GM21576 (cell line): ENCODE results near the gene DERA.
"Not testable (repeated sequence)": the region's sequence is repeated elsewhere in the genome, so short reads cannot be mapped to it uniquely, and the experiment has no call there.

Experiments
- ATAC-seq: cut with Tn5 transposase; IDR thresholded peaks from one replicate; pipeline ENCODE4 v1.9.1; 2021; ENCODE audit warnings: mild to moderate bottlenecking, moderate library complexity; ENCODE audit not compliant: unreplicated experiment

Gene DERA

GRCh38 chr12:15910864-15911721 is at the start of gene DERA:
Gene DERA, plus strand, starts transcription at chr12:15911332. Its CDS starts 52 bp downstream, at chr12:15911384.
- ATAC-seq = peak; percentile 91

GRCh38 chr12:15861404-15861803 is 49.7 kb upstream of the DERA start:
- no peak for ATAC-seq

- ATAC-seq = no peak
Measured at GRCh38 chr12:15862840-15863239, 48.3 kb upstream of the DERA start.

DNA sequence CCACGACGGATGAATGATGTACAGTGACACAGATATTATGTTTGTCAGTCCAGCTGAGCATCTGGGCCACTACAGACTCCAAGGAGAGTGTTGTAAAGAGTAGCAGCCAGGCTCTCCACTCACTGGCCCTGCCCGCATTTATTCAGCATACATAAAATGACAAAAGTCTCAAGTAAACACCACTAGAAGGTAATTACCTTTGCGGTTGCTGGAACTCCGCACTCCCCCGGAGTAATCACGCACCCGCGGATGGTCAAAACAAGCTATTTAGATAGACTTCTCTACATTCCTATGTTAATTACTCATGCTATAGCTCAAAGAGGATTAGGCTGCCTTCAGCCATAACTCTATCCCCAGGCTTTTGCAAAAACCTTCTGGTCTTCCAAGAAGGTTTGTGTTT is 47.8 kb upstream of the DERA start:
- ATAC-seq = no peak

DNA sequence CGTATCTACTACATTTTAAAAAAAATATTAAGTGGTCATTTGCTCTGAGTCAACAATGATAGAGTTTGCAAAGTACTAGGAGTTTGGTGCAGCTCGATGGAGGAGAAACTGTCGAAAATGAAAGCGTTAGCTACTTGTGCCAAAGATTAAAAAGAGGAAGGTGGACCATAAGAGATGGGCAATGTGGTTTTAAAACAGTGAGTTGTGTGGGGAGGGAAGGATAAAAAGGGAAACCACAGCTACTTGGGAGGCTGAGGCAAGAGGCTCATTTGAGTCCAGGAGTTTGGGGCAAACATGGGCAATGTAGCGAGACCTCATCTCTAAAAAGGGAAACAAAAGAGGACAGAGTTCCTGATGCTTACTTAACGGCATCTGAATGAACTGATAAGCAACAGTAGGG is 47.1 kb upstream of the DERA start:
- peak; percentile 94 for ATAC-seq

DNA sequence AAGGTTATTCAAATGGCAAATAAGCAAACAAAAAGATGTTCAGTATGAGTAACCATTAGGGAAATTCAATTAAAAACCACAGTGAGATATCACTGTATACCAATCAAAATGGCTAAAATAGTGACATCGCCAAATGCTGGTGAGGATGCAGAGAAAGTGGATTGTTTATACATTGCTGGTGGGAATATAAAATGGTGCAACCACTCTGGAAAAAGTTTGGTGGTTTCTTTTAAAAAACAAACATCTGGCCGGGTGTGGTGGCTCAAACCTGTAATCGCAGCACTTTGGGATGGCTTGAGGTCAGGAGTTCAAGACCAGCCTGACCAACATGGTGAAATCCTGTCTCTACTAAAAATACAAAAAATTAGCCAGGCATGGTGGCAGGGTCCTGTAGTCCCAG is 42.9 kb upstream of the DERA start:
- ATAC-seq = no peak

DNA sequence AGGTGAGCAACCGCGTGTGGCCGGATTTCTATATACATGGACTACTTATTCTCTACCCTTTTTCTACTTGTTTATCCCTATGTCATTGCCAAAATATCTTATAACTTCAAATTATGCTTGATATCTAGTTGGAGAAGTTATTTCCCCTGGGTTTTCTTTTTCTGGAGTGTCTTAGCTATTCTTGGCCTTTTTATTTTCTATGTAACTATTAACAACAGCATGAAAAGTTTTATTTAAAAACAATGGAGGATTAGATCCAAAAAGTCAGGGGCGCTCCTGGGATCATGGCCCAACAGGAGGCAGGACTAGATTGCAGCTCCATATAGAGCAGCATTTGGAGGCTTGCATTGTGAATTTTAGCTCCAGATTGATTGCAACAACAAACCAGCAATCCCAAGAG is 37.6 kb upstream of the DERA start:
- no peak for ATAC-seq

DNA sequence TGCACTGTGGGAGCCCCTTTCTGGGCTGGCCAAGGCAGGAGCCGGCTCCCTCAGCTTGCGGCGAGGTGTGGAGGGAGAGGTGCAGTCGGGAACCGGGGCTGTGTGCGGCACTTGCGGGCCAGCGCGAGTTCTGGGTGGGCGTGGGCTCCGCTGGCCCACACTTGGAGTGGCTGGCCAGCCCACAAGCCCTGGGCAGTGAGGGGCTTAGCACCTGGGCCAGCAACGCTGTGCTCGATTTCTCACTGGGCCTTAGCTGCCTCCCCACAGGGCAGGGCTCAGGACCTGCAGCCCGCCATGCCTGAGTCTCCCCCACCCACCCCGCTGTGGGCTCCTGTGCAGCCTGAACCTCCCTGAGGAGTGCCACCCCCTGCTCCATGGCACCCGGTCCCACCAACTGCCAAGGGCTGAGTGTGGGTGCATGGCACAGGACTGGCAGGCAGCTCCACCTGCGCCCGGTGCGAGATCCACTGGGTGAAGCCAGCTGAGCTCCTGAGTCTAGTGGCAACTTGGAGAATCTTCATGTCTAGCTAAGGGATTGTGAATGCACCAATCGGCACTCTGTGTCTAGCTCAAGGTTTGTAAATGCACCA is 36.5 kb upstream of the DERA start:
- not testable (repeated sequence) for ATAC-seq

GRCh38 chr12:15875863-15876262 is 35.3 kb upstream of the DERA start:
- no peak for ATAC-seq

DNA sequence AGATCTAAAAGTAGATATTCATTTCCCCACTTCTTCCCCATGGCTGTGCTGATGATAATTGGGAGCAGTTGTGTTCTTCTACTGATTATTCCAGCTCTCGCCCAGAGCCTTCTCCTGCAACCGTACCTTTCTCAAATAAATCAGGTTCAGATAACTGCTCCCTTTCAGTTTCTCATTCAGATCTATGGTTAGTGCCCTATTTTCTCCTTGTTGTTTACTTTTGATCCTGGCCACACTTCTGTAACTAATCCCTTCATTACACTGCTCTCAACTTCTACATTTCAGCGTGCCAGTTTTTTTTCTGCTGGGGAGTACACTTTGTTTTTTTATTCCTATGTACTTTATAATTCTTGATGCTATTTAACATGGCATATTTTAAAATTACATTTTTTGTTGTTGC is 31.7 kb upstream of the DERA start:
- no peak for ATAC-seq

- no peak for ATAC-seq
Measured at GRCh38 chr12:15880721-15881120, 30.4 kb upstream of the DERA start.

DNA sequence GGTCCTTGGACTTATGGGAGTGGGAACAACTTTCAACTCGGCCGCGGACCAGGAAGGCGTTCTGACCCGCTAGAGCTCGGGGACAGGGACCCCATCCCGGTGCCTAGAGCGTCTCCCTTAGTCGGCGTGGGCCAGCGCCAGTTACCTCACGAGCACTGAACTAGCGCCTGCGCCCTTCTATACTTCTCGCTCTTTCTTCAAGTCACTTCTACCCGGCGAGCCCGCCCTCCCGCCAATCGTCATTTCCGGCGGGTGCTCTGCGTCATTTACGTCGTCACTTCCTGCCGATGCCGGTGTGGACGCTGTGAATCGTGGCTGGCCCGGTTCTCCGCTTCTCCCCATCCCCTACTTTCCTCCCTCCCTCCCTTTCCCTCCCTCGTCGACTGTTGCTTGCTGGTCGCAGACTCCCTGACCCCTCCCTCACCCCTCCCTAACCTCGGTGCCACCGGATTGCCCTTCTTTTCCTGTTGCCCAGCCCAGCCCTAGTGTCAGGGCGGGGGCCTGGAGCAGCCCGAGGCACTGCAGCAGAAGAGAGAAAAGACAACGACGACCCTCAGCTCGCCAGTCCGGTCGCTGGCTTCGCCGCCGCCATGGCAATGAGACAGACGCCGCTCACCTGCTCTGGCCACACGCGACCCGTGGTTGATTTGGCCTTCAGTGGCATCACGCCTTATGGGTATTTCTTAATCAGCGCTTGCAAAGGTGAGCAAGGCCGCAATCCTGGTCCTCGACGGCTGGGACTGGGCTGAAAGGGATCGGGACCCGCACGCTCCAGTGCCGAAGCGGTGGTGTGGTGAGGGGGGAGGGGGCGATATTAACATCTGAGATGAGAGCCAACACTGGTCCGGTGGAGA is 28.8 kb upstream of the DERA start, which contains the start of gene STRAP:
Gene STRAP, plus strand, starts transcription at position 270 of the 854 bp plus-strand sequence. Its CDS starts 321 bp downstream, at position 591.
- ATAC-seq = peak; percentile 97

DNA sequence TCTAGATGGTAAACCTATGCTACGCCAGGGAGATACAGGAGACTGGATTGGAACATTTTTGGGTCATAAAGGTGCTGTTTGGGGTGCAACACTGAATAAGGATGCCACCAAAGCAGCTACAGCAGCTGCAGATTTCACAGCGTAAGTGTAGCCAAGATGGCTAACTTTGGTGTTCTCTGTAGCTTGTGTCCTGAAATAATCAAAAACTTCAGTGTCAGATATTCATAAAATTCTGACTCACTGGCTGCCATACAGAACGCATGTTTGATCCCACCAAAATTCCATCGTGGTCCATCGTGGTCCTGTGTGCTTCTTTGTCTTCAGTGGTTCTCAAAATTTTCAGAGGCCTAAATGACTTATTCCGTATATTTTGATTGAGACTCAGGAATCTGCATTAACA is 27.6 kb upstream of the DERA start:
- no peak for ATAC-seq

DNA sequence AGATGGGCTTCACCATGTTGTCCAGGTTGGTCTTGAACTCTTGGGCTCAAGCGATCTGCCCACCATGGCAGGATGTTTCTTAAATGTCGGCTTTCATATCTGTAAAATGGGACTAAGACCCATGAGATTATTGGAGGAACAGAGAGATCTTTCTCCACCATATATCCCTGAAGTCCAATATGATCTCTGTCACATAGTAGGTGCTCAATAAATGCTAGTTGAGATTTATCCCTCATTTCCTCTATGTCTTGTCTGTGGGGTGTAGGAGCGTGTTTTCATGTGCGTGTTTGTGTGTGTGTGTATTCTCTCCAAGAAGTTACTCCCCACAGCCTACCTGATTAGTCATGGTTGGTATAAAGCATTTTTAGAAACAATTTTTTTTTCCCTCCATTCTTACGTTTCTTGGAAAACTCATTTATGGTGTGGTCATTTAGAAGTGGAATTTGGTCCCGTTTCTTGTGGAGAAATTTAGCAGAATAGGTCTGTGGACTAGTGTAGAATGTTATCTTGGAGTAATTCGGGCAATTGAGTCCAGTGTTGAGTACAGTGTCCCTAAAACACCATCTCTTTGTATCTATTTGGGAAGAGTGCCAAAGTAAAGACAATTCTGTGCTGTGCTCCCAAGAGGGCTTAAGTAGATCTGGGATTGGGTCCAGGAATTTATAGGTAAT is 24.6 kb upstream of the DERA start:
- no peak for ATAC-seq

DNA sequence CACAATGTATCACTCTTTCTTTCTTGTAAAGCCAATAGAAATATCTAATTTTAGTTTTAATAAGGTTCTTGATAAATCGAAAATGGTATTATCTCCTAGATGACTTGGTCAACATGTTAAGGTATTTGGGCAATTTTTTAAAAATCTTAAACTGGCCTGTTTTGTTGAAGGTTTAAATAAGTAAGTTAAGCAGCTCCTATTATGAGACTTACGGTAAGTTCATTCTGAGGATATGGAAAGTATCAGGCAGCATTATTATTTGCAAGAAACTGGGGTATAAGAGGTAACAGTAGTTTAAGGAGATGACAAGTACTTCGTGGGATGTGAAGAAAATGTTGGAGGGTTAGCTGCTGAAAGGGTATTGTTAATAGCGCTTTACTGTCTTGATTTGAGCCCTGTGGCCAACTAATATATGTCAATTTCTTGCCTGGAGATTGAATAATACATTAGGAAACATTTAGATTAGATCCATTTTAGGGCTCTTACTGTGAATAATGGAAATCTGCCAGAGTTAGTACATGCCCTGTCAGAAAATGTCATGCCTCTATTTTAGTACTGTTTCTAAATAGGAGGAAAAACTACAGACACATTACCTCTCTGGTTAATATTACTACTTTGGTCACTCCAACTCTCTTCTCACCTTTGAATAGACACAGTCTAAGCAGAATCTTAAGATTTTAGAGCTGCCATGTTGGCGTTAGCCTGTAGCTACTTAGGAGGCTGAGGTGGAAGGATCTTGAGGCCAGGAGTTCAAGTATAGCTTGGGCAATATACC is 23.9 kb upstream of the DERA start:
- ATAC-seq = no peak

DNA sequence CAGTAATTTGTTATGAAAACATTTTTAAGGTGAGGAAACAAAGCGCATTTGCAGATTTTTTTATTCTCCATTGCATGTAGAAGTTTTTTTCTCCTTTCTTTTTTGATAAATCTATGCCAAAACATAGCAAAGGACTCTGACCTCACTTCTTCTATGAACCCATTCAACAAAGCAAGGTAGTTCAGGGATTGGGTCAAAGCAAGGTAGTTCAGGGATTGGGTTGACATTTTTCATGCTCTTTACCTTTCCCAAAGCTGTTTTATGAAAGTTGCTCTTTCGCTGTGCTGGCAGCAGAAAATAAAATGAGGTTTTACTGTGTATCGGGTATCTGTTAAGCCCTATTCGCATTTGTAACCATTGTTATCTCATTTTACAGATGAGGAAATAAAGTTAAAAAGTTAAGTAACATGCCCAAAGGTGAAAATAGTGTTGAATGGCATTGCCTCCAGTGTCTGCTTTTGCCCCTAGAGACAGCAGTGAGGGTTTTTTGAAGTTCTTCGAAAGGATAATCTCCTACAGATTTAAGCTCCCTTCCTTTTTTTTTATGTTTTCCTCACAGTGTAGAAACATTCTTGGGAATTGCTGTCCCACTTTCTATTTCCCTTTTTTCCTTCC is 18.4 kb upstream of the DERA start:
- ATAC-seq = no peak

- no peak for ATAC-seq
Measured at GRCh38 chr12:15893260-15893659, 17.9 kb upstream of the DERA start.

DNA sequence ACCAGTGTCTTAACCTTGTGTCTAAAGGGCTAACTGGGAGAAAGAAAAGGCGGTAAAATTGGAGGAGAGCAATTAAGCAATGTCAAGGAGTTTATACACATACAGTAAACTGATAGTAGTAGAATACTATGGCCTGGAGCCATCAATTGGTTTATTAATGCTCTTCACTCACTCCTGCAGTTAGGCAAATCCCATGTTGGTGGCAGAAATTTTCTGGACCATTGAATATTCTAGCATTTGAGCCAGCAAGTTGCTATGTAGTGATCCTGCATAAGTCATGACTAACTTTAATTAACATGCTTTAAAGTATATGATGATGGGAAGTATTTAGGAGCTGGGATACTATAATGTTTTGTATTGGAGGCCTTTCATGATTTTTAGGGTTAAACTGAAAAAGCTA is 14.3 kb upstream of the DERA start:
- no peak for ATAC-seq

GRCh38 chr12:15897433-15897832 is 13.7 kb upstream of the DERA start:
- ATAC-seq = no peak
